AG20443 (cell line): ENCODE data around the gene PLEKHG1.

Source experiments
- DNase-seq: peaks from one replicate; pipeline ENCODE4 v3.0.0; 2012; ENCODE audit warnings: low spot score, mixed read lengths

The PLEKHG1 gene

DNA sequence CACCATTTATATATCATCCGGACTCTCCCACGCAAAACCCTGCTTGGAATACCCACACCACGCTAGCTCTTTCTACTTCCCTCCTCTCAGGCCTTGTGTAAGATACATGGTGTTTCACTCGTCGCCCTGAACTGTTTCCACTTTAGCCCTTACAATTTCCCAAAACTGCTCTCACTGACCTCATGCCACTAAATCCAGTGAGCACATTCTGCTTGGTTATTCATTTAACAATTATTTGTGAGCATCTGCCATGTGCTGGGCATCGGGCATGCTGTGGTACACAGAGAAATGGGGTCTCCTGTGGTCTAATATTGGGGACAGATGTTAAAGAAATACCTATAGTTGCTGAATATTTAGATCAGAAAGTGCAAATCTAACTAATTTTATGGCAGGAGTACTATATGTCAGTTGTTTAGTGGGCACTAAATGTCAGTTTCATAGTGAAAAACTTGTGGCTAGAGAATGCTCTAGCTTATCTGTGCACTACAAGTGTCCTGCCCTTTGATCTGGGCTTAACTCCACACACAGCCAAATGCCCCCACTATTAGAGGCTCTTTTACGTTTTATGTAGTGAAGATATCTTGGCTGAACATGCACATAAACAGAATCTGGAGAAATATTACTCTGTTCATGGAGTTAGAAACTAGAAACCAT is 41.0 kb downstream of the PLEKHG1 start:
- no peak for DNase-seq

GRCh38 chr6:150641398-150642139 is 41.9 kb downstream of the PLEKHG1 start:
- no peak for DNase-seq

GRCh38 chr6:150646228-150646627 is 46.5 kb downstream of the PLEKHG1 start:
- DNase-seq, result no peak

- no peak for DNase-seq
Observed at GRCh38 chr6:150647051-150647450, 47.4 kb downstream of the PLEKHG1 start.
